Measurements from ENCODE around the gene LDHD. TPM values are rescaled to one million over a fixed set of nuclear protein-coding genes. Genes with fewer than 3 reads are reported as not detected.

The LDHD gene
- total and polyA plus RNA-seq, 9 of the 15 experiments (the other 6 are each of a cell fraction or from before 2014, with no cell fraction given), result 0.19 to 0.86 (median 0.54) TPM; not detected in 3

DNA sequence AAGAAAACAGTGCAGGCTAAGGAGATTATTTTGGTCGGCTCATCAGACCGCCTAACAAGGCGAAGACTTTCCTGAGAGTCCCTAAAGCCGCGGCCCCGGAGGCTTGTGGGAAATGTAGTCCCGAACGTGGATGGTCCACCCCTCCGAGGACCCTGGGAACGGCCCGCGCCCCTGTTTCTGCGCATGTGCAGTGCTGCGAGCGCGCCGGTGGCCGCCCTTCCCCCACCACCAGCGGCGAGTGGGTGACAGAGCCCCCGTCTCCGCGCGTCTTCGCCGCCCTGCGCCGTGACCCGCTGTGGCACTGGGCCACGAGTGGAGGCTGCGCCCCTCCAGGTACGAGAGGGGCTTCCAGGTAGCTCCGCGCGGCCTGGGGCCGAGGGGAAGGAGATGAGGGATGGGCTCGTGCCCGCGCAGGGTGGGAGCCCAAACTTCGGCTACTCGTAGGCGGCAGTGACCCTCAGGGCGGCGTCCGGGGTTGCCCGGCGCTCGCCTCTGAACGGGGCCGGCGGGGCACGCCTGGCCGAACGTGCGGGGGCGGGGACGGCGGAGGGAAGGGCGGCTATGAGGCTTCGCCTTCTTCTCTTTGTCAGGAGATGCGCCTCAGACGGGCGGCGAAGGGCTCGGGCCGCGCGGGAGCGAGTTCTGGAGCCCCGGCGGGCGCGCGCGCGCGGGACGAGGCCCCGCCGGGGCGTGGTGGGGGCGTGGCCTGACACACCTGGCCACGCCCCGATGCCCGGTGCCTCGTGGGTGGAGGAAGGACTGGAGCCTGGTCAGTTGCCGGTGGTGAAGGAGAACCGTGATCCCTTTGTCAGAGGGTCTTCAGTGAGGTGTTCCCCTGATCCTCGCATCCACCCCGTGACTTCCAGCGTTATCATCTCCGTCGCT is 32.0 kb upstream of the LDHD start, which contains the start of gene ZFP1 (continued):
- TF ChIP-seq, protein P1, sequence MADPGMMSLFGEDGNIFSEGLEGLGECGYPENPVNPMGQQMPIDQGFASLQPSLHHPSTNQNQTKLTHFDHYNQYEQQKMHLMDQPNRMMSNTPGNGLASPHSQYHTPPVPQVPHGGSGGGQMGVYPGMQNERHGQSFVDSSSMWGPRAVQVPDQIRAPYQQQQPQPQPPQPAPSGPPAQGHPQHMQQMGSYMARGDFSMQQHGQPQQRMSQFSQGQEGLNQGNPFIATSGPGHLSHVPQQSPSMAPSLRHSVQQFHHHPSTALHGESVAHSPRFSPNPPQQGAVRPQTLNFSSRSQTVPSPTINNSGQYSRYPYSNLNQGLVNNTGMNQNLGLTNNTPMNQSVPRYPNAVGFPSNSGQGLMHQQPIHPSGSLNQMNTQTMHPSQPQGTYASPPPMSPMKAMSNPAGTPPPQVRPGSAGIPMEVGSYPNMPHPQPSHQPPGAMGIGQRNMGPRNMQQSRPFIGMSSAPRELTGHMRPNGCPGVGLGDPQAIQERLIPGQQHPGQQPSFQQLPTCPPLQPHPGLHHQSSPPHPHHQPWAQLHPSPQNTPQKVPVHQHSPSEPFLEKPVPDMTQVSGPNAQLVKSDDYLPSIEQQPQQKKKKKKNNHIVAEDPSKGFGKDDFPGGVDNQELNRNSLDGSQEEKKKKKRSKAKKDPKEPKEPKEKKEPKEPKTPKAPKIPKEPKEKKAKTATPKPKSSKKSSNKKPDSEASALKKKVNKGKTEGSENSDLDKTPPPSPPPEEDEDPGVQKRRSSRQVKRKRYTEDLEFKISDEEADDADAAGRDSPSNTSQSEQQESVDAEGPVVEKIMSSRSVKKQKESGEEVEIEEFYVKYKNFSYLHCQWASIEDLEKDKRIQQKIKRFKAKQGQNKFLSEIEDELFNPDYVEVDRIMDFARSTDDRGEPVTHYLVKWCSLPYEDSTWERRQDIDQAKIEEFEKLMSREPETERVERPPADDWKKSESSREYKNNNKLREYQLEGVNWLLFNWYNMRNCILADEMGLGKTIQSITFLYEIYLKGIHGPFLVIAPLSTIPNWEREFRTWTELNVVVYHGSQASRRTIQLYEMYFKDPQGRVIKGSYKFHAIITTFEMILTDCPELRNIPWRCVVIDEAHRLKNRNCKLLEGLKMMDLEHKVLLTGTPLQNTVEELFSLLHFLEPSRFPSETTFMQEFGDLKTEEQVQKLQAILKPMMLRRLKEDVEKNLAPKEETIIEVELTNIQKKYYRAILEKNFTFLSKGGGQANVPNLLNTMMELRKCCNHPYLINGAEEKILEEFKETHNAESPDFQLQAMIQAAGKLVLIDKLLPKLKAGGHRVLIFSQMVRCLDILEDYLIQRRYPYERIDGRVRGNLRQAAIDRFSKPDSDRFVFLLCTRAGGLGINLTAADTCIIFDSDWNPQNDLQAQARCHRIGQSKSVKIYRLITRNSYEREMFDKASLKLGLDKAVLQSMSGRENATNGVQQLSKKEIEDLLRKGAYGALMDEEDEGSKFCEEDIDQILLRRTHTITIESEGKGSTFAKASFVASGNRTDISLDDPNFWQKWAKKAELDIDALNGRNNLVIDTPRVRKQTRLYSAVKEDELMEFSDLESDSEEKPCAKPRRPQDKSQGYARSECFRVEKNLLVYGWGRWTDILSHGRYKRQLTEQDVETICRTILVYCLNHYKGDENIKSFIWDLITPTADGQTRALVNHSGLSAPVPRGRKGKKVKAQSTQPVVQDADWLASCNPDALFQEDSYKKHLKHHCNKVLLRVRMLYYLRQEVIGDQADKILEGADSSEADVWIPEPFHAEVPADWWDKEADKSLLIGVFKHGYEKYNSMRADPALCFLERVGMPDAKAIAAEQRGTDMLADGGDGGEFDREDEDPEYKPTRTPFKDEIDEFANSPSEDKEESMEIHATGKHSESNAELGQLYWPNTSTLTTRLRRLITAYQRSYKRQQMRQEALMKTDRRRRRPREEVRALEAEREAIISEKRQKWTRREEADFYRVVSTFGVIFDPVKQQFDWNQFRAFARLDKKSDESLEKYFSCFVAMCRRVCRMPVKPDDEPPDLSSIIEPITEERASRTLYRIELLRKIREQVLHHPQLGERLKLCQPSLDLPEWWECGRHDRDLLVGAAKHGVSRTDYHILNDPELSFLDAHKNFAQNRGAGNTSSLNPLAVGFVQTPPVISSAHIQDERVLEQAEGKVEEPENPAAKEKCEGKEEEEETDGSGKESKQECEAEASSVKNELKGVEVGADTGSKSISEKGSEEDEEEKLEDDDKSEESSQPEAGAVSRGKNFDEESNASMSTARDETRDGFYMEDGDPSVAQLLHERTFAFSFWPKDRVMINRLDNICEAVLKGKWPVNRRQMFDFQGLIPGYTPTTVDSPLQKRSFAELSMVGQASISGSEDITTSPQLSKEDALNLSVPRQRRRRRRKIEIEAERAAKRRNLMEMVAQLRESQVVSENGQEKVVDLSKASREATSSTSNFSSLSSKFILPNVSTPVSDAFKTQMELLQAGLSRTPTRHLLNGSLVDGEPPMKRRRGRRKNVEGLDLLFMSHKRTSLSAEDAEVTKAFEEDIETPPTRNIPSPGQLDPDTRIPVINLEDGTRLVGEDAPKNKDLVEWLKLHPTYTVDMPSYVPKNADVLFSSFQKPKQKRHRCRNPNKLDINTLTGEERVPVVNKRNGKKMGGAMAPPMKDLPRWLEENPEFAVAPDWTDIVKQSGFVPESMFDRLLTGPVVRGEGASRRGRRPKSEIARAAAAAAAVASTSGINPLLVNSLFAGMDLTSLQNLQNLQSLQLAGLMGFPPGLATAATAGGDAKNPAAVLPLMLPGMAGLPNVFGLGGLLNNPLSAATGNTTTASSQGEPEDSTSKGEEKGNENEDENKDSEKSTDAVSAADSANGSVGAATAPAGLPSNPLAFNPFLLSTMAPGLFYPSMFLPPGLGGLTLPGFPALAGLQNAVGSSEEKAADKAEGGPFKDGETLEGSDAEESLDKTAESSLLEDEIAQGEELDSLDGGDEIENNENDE (IDR thresholded peaks at IDR 0.05; ENCODE audit: low read depth, low read length), result no peak
- TF ChIP-seq JUNB (CRISPR knock-in tag; conservative IDR thresholded peaks at IDR 0.05) (no peak), POLR2G (IDR thresholded peaks at IDR 0.05; ENCODE audit: low read depth, low read length) (peak; percentile 91), C11orf30 (IDR thresholded peaks at IDR 0.05; ENCODE audit: low read depth) (no peak), NCOA2 (IDR thresholded peaks at IDR 0.05; ENCODE audit: partially characterized antibody in 2 of 2) (peak in 1 of 2 experiments; percentile 97), KAT8 (IDR thresholded peaks at IDR 0.05; ENCODE audit: low read depth) (no peak), ZNF436 (CRISPR knock-in tag; IDR thresholded peaks at IDR 0.05) (no peak), ZNF239 (CRISPR knock-in tag; IDR thresholded peaks at IDR 0.05) (no peak), HMG20B (CRISPR knock-in tag; IDR thresholded peaks at IDR 0.05) (no peak), SETDB1 (IDR thresholded peaks at IDR 0.05; ENCODE audit: low read length) (no peak)
- TF ChIP-seq, protein P2, sequence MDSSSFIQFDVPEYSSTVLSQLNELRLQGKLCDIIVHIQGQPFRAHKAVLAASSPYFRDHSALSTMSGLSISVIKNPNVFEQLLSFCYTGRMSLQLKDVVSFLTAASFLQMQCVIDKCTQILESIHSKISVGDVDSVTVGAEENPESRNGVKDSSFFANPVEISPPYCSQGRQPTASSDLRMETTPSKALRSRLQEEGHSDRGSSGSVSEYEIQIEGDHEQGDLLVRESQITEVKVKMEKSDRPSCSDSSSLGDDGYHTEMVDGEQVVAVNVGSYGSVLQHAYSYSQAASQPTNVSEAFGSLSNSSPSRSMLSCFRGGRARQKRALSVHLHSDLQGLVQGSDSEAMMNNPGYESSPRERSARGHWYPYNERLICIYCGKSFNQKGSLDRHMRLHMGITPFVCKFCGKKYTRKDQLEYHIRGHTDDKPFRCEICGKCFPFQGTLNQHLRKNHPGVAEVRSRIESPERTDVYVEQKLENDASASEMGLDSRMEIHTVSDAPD (CRISPR knock-in tag; IDR thresholded peaks at IDR 0.05), result no peak
- TF ChIP-seq, protein P3, sequence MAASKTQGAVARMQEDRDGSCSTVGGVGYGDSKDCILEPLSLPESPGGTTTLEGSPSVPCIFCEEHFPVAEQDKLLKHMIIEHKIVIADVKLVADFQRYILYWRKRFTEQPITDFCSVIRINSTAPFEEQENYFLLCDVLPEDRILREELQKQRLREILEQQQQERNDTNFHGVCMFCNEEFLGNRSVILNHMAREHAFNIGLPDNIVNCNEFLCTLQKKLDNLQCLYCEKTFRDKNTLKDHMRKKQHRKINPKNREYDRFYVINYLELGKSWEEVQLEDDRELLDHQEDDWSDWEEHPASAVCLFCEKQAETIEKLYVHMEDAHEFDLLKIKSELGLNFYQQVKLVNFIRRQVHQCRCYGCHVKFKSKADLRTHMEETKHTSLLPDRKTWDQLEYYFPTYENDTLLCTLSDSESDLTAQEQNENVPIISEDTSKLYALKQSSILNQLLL (CRISPR knock-in tag; IDR thresholded peaks at IDR 0.05; ENCODE audit: borderline replicate concordance), result no peak
